ENCODE measurements around the gene FRMD4A. TPM values are rescaled to one million over a fixed set of nuclear protein-coding genes. Genes with fewer than 3 reads are reported as not detected.
A peak's percentile ranks its signal among the peaks of the same experiment; 100 is the strongest.

FRMD4A gene
- total RNA-seq, 1 donor from 2014 or later = 236 TPM

GRCh38 chr10:14259696-14260566, 70.8 kb downstream of the FRMD4A start:
- Mint-ChIP-seq H3K4me3 (ENCODE audit: unreplicated experiment) (peak overlapping the region; percentile 27), H3K9me3 (ENCODE audit: unreplicated experiment) (no peaks in the 10 kb centered on the region), H3K4me1 (ENCODE audit: unreplicated experiment) (peaks cover 48% of the 10 kb centered on the region), H3K27ac (ENCODE audit: unreplicated experiment) (peak overlapping the region; percentile 94), H3K27me3 (ENCODE audit: unreplicated experiment) (no peaks in the 10 kb centered on the region), H3K36me3 (ENCODE audit: unreplicated experiment) (peaks cover 4% of the 10 kb centered on the region)
- peak; percentile 90 for DNase-seq (ENCODE audit: extremely low spot score, unreplicated experiment)
- TF ChIP-seq CTCF (IDR thresholded peaks at IDR 0.05) = no peak

- Mint-ChIP-seq H3K4me3 (ENCODE audit: unreplicated experiment) (no peak overlapping the region), H3K36me3 (ENCODE audit: unreplicated experiment) (peaks cover 10% of the 10 kb centered on the region), H3K9me3 (ENCODE audit: unreplicated experiment) (peaks cover 10% of the 10 kb centered on the region), H3K27me3 (ENCODE audit: unreplicated experiment) (no peaks in the 10 kb centered on the region), H3K27ac (ENCODE audit: unreplicated experiment) (peak overlapping the region; percentile 94), H3K4me1 (ENCODE audit: unreplicated experiment) (peaks cover 62% of the 10 kb centered on the region)
- TF ChIP-seq CTCF (IDR thresholded peaks at IDR 0.05) = no peak
- DNase-seq (ENCODE audit: extremely low spot score, unreplicated experiment) = no peak
Observed at GRCh38 chr10:14254368-14254767, 76.4 kb downstream of the FRMD4A start.

GRCh38 chr10:14253711-14254110, 77.0 kb downstream of the FRMD4A start:
- DNase-seq (ENCODE audit: extremely low spot score, unreplicated experiment) = no peak
- no peak for TF ChIP-seq CTCF (IDR thresholded peaks at IDR 0.05)
- H3K4me3 Mint-ChIP-seq (ENCODE audit: unreplicated experiment) = no peak overlapping the region
- H3K27me3 Mint-ChIP-seq (ENCODE audit: unreplicated experiment) = no peaks in the 10 kb centered on the region
- peak overlapping the region; percentile 94 for H3K27ac Mint-ChIP-seq (ENCODE audit: unreplicated experiment)
- H3K9me3 Mint-ChIP-seq (ENCODE audit: unreplicated experiment) = peaks cover 10% of the 10 kb centered on the region
- peaks cover 10% of the 10 kb centered on the region for H3K36me3 Mint-ChIP-seq (ENCODE audit: unreplicated experiment)
- peaks cover 58% of the 10 kb centered on the region for H3K4me1 Mint-ChIP-seq (ENCODE audit: unreplicated experiment)

GRCh38 chr10:14253079-14253478, 77.6 kb downstream of the FRMD4A start:
- DNase-seq (ENCODE audit: extremely low spot score, unreplicated experiment) = no peak
- Mint-ChIP-seq H3K4me3 (ENCODE audit: unreplicated experiment) (no peak overlapping the region), H3K36me3 (ENCODE audit: unreplicated experiment) (peaks cover 10% of the 10 kb centered on the region), H3K27ac (ENCODE audit: unreplicated experiment) (peak overlapping the region; percentile 94), H3K9me3 (ENCODE audit: unreplicated experiment) (peaks cover 10% of the 10 kb centered on the region), H3K4me1 (ENCODE audit: unreplicated experiment) (peaks cover 55% of the 10 kb centered on the region), H3K27me3 (ENCODE audit: unreplicated experiment) (no peaks in the 10 kb centered on the region)
- no peak for TF ChIP-seq CTCF (IDR thresholded peaks at IDR 0.05)

GRCh38 chr10:14250496-14251076, 80.1 kb downstream of the FRMD4A start:
- peak overlapping the region; percentile 90 for H3K27ac Mint-ChIP-seq (ENCODE audit: unreplicated experiment)
- TF ChIP-seq CTCF (IDR thresholded peaks at IDR 0.05) = no peak
- no peak overlapping the region for H3K4me3 Mint-ChIP-seq (ENCODE audit: unreplicated experiment)
- H3K27me3 Mint-ChIP-seq (ENCODE audit: unreplicated experiment) = no peaks in the 10 kb centered on the region
- peaks cover 10% of the 10 kb centered on the region for H3K9me3 Mint-ChIP-seq (ENCODE audit: unreplicated experiment)
- DNase-seq (ENCODE audit: extremely low spot score, unreplicated experiment) = no peak
- peaks cover 60% of the 10 kb centered on the region for H3K4me1 Mint-ChIP-seq (ENCODE audit: unreplicated experiment)
- H3K36me3 Mint-ChIP-seq (ENCODE audit: unreplicated experiment) = peaks cover 6% of the 10 kb centered on the region

Data from osteocyte (in vitro differentiated cells).